Measurements from ENCODE around the gene AGBL4.

Gene AGBL4

GRCh38 chr1:48701445-48701844 is 1322.3 kb downstream of the AGBL4 start:
- Histone ChIP-seq H3K4me1 (no peaks in the 10 kb centered on the region), H3K9me3 (no peaks in the 10 kb centered on the region), H3K27me3 (peaks cover 0 to 4% of the 10 kb centered on the region in 2 donors), H3K27ac (no peak overlapping the region), H3K4me3 (no peak overlapping the region), H3K36me3 (no peaks in the 10 kb centered on the region)
- intact Hi-C loops (cut with DNase I; ENCODE audit: low total_unique reads), result no loop called here
- no peak for DNase-seq
- TF ChIP-seq CTCF (IDR thresholded peaks at IDR 0.05), result no peak

GRCh38 chr1:48697066-48697707 is 1326.6 kb downstream of the AGBL4 start:
- peaks cover 0 to 7% of the 10 kb centered on the region in 2 donors for H3K27me3 ChIP-seq
- intact Hi-C loops (cut with DNase I; ENCODE audit: low total_unique reads), result loop anchor here (2.0 to 5.0 kb wide), 2 partner anchors 20 to 590 kb away; no protein-coding TSS in a partner anchor

GRCh38 chr1:48695161-48695560 is 1328.6 kb downstream of the AGBL4 start:
- Histone ChIP-seq H3K36me3 (no peaks in the 10 kb centered on the region), H3K4me3 (no peak overlapping the region), H3K27ac (no peak overlapping the region), H3K27me3 (peaks cover 0 to 7% of the 10 kb centered on the region in 2 donors), H3K9me3 (no peaks in the 10 kb centered on the region), H3K4me1 (no peaks in the 10 kb centered on the region)
- TF ChIP-seq CTCF (IDR thresholded peaks at IDR 0.05), result no peak
- DNase-seq, result no peak
- intact Hi-C loops (cut with DNase I; ENCODE audit: low total_unique reads), result loop anchor here (5.0 kb wide), 1 partner anchor 588 kb away; no protein-coding TSS in a partner anchor

More at GRCh38 chr1:48697066-48697707, 1326.6 kb downstream of the AGBL4 start:
- Histone ChIP-seq H3K36me3 (no peaks in the 10 kb centered on the region), H3K9me3 (no peaks in the 10 kb centered on the region), H3K4me1 (no peaks in the 10 kb centered on the region), H3K4me3 (no peak overlapping the region), H3K27ac (no peak overlapping the region)
- peak; percentile 78 to 92 for TF ChIP-seq CTCF (IDR thresholded peaks at IDR 0.05)
- DNase-seq, result peak; percentile 54 to 74

GRCh38 chr1:48693674-48694320 is 1330.0 kb downstream of the AGBL4 start:
- no peak for TF ChIP-seq CTCF (IDR thresholded peaks at IDR 0.05)
- Histone ChIP-seq H3K9me3 (no peaks in the 10 kb centered on the region), H3K36me3 (no peaks in the 10 kb centered on the region), H3K27ac (no peak overlapping the region), H3K4me3 (no peak overlapping the region), H3K4me1 (no peaks in the 10 kb centered on the region), H3K27me3 (peaks cover 0 to 5% of the 10 kb centered on the region in 2 donors)
- intact Hi-C loops (cut with DNase I; ENCODE audit: low total_unique reads), result no loop called here
- DNase-seq, result no peak

GRCh38 chr1:48693180-48693579 is 1330.6 kb downstream of the AGBL4 start:
- TF ChIP-seq CTCF (IDR thresholded peaks at IDR 0.05), result no peak
- no peak overlapping the region for H3K4me3 ChIP-seq
- no peaks in the 10 kb centered on the region for H3K9me3 ChIP-seq
- no peak for DNase-seq
- no peaks in the 10 kb centered on the region for H3K4me1 ChIP-seq
- no peaks in the 10 kb centered on the region for H3K36me3 ChIP-seq
- no peak overlapping the region for H3K27ac ChIP-seq
- peaks cover 0 to 3% of the 10 kb centered on the region in 2 donors for H3K27me3 ChIP-seq
- intact Hi-C loops (cut with DNase I; ENCODE audit: low total_unique reads), result no loop called here
